ENCODE data around the gene EIF4G1.

DNA sequence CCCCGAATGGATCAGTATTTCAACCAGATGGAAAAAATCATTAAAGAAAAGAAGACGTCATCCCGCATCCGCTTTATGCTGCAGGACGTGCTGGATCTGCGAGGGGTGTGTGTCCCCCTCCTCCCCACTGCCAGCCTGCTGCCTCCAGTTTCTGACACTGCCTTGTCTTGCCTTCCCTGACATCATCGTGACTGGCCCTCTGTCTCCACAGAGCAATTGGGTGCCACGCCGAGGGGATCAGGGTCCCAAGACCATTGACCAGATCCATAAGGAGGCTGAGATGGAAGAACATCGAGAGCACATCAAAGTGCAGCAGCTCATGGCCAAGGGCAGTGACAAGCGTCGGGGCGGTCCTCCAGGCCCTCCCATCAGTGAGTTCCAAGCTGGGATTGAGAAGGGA lies 10.9 kb downstream of the EIF4G1 start:
- TF ChIP-seq POLR2A (IDR thresholded peaks at IDR 0.05) (no peak), POLR2AphosphoS5 (IDR thresholded peaks at IDR 0.05) (no peak), EP300 (IDR thresholded peaks at IDR 0.05) (no peak)
- TF ChIP-seq, protein P1, sequence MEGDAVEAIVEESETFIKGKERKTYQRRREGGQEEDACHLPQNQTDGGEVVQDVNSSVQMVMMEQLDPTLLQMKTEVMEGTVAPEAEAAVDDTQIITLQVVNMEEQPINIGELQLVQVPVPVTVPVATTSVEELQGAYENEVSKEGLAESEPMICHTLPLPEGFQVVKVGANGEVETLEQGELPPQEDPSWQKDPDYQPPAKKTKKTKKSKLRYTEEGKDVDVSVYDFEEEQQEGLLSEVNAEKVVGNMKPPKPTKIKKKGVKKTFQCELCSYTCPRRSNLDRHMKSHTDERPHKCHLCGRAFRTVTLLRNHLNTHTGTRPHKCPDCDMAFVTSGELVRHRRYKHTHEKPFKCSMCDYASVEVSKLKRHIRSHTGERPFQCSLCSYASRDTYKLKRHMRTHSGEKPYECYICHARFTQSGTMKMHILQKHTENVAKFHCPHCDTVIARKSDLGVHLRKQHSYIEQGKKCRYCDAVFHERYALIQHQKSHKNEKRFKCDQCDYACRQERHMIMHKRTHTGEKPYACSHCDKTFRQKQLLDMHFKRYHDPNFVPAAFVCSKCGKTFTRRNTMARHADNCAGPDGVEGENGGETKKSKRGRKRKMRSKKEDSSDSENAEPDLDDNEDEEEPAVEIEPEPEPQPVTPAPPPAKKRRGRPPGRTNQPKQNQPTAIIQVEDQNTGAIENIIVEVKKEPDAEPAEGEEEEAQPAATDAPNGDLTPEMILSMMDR (IDR thresholded peaks at IDR 0.05) = no peak

Data from gastroesophageal sphincter (tissue), 3 donors.